Sigmoid colon (tissue), 4 donors: ENCODE measurements around the gene TATDN3.

Experiments
- POLR2A ChIP-seq, 2 donors: fragments of 450-650 bp; IDR thresholded peaks; one replicate each; pipeline ENCODE4 v1.6.1; 2016; ENCODE audit warnings: antibody characterized with exemption in 2 of 2, mild to moderate bottlenecking in 2 of 2, moderate library complexity in 2 of 2
- POLR2AphosphoS5 ChIP-seq, 4 donors: sonication (generic); formaldehyde crosslinking; IDR thresholded peaks; one replicate each; pipeline ENCODE4 v1.6.1; 2017; ENCODE audit warnings: antibody characterized with exemption in 4 of 4
- TF ChIP-seq, protein P1 (sequence below), 4 experiments: fragments of 450-650 bp in 3 of 4; fragments of 200-600 bp in 1 of 4; IDR thresholded peaks; one replicate each; pipeline ENCODE4 v1.5.1; 2016 to 2019; ENCODE audit warnings: antibody characterized with exemption in 4 of 4, mild to moderate bottlenecking in 3 of 4, moderate library complexity in 2 of 4

DNA sequence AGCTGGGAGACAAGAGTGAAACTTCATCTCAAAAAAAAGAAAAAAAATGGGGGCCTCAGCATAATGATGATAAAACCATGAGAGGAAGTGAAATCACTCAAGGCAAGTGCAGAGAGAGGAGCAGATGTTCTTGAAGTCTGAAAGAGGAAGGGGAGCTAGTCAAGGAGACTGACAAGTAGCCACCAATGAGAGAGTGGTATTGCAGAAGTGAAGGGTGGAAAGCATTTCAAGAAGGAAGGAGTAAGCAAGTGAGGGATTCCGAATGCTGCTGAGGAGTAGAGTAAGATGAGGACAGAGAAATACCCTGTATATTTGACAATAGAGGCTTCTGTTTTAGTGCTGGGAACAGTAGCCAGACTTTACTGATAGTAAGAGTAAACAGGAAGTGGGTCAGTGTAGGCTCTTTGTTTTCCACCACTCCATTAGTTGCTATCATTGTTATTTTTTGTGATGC lies 2.9 kb downstream of the TATDN3 start:
- TF ChIP-seq, protein P1, sequence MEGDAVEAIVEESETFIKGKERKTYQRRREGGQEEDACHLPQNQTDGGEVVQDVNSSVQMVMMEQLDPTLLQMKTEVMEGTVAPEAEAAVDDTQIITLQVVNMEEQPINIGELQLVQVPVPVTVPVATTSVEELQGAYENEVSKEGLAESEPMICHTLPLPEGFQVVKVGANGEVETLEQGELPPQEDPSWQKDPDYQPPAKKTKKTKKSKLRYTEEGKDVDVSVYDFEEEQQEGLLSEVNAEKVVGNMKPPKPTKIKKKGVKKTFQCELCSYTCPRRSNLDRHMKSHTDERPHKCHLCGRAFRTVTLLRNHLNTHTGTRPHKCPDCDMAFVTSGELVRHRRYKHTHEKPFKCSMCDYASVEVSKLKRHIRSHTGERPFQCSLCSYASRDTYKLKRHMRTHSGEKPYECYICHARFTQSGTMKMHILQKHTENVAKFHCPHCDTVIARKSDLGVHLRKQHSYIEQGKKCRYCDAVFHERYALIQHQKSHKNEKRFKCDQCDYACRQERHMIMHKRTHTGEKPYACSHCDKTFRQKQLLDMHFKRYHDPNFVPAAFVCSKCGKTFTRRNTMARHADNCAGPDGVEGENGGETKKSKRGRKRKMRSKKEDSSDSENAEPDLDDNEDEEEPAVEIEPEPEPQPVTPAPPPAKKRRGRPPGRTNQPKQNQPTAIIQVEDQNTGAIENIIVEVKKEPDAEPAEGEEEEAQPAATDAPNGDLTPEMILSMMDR (IDR thresholded peaks at IDR 0.05) = no peak
- TF ChIP-seq POLR2A (IDR thresholded peaks at IDR 0.05) = no peak
- no peak for TF ChIP-seq POLR2AphosphoS5 (IDR thresholded peaks at IDR 0.05)
